ENCODE measurements around the gene USP54.

- no peak for TF ChIP-seq POLR2AphosphoS5 (IDR thresholded peaks at IDR 0.05)
- TF ChIP-seq, protein P1, sequence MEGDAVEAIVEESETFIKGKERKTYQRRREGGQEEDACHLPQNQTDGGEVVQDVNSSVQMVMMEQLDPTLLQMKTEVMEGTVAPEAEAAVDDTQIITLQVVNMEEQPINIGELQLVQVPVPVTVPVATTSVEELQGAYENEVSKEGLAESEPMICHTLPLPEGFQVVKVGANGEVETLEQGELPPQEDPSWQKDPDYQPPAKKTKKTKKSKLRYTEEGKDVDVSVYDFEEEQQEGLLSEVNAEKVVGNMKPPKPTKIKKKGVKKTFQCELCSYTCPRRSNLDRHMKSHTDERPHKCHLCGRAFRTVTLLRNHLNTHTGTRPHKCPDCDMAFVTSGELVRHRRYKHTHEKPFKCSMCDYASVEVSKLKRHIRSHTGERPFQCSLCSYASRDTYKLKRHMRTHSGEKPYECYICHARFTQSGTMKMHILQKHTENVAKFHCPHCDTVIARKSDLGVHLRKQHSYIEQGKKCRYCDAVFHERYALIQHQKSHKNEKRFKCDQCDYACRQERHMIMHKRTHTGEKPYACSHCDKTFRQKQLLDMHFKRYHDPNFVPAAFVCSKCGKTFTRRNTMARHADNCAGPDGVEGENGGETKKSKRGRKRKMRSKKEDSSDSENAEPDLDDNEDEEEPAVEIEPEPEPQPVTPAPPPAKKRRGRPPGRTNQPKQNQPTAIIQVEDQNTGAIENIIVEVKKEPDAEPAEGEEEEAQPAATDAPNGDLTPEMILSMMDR (IDR thresholded peaks at IDR 0.05; ENCODE audit: poor library complexity, severe bottlenecking), result no peak
- no peak for TF ChIP-seq EP300 (conservative IDR thresholded peaks at IDR 0.05; ENCODE audit: poor library complexity, severe bottlenecking)
- no peak for TF ChIP-seq EZH2 (IDR thresholded peaks at IDR 0.05; ENCODE audit: borderline replicate concordance, insufficient read depth, low read length, poor library complexity, severe bottlenecking)
- TF ChIP-seq TAF1 (IDR thresholded peaks at IDR 0.05; ENCODE audit: low read depth), result no peak
- TF ChIP-seq, protein P2, sequence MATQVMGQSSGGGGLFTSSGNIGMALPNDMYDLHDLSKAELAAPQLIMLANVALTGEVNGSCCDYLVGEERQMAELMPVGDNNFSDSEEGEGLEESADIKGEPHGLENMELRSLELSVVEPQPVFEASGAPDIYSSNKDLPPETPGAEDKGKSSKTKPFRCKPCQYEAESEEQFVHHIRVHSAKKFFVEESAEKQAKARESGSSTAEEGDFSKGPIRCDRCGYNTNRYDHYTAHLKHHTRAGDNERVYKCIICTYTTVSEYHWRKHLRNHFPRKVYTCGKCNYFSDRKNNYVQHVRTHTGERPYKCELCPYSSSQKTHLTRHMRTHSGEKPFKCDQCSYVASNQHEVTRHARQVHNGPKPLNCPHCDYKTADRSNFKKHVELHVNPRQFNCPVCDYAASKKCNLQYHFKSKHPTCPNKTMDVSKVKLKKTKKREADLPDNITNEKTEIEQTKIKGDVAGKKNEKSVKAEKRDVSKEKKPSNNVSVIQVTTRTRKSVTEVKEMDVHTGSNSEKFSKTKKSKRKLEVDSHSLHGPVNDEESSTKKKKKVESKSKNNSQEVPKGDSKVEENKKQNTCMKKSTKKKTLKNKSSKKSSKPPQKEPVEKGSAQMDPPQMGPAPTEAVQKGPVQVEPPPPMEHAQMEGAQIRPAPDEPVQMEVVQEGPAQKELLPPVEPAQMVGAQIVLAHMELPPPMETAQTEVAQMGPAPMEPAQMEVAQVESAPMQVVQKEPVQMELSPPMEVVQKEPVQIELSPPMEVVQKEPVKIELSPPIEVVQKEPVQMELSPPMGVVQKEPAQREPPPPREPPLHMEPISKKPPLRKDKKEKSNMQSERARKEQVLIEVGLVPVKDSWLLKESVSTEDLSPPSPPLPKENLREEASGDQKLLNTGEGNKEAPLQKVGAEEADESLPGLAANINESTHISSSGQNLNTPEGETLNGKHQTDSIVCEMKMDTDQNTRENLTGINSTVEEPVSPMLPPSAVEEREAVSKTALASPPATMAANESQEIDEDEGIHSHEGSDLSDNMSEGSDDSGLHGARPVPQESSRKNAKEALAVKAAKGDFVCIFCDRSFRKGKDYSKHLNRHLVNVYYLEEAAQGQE (IDR thresholded peaks at IDR 0.05; ENCODE audit: borderline replicate concordance), result no peak
- TF ChIP-seq MXI1 (conservative IDR thresholded peaks at IDR 0.05; ENCODE audit: poor library complexity, severe bottlenecking), result no peak
These were observed 89.5 kb downstream of the USP54 start for GRCh38 chr10:73501651-73502050.

Measured in neural cell (in vitro differentiated cells).